MV-4-11 (cell line): ENCODE measurements around the gene SPO11.
A peak's percentile ranks its signal among the peaks of the same experiment; 100 is the strongest.
"Not testable (repeated sequence)": the region's sequence is repeated elsewhere in the genome, so short reads cannot be mapped to it uniquely, and the experiment has no call there.

Experiments
- DNase-seq: peaks from one replicate; lab custom pipeline; 2025; lab: John Stamatoyannopoulos, UW

Gene SPO11

DNA sequence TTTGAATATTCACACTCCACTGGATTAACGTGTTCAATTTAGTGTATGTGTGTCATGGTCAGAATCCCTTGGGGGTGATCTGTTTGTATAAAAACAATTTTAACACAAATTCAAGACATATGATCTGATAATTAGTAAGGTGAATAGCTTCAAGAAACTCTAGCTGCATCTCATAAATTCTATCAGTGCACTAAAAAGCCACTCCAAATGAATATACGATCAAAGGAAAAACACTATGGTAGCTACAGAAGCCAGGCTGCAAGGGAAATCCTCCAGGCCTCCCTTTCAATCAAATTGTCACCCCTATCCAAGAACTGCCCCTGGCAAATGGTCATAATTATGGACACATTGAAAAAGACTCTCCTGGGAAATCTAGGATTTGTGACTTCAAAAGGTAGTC lies 12.1 kb downstream of the SPO11 start:
- DNase-seq = no peak

DNA sequence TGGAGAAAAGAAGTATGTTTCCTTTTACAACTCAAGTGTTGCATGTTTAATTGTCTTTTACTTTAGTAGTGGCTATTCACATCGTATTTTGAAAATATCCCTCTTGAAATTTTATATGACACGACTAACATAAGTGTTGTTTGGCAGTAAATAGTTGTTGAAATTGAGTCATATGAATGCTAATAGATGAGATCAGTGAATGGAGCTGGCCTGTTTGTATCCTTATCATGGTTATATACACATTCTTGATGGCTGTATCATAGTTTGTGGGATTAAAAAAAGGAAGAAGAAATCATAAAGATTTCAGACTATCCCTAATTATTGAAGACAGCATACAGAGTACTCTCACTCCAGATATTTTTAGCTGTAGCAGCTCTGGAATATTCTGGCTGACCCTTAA lies 13.2 kb downstream of the SPO11 start:
- DNase-seq = no peak

GRCh38 chr20:57346477-57346876 lies 16.9 kb downstream of the SPO11 start:
- DNase-seq = peak; percentile 63

GRCh38 chr20:57347393-57347792 lies 17.8 kb downstream of the SPO11 start:
- DNase-seq = no peak

DNA sequence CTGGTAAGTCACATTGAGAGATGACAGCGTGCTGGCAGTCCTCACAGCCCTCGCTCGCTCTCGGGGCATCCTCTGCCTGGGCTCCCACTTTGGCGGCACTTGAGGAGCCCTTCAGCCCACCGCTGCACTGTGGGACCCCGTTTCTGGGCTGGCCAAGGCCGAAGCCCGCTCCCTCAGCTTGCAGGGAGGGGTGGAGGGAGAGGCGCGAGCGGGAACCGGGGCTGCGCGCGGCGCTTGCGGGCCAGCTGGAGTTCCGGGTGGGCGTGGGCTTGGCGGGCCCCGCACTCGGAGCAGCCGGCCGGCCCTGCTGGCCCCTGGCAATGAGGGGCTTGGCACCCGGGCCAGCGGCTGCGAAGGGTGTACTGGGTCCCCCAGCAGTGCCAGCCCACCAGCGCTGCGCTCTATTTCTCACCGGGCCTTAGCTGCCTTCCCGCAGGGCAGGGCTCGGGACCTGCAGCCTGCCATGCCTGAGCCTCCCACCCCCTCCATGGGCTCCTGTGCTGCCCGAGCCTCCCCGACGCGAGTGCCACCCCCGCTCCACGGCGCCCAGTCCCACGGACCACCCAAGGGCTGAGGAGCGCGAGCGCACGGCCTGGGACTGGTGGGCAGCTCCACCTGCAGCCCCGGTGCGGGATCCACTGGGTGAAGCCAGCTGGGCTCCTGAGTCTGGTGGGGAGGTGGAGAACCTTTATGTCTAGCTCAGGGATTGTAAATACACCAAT lies 18.8 kb downstream of the SPO11 start:
- DNase-seq = not testable (repeated sequence)

DNA sequence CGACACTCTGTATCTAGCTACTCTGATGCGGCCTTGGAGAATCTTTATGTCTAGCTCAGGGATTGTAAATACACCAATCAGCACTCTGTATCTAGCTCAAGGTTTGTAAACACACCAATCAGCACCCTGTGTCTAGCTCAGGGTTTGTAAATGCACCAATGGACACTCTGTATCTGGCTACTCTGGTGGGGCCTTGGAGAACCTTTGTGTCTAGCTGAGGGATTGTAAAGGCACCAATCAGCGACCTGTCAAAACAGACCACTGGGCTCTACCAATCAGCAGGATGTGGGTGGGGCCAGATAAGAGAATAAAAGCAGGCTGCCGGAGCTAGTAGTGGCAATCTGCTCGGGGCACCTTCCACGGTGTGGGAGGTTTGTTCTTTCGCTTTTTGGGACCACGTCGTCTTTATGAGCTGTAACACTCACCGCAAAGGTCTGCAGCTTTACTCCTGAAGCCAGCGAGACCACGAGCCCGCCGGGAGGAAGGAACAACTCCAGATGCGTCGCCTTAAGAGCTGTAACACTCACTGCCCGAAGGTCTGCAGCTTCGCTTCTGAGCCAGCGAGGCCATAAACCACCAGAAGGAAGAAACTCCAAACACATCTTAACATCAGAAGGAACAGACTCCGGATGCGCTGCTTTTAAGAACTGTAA lies 19.4 kb downstream of the SPO11 start:
- DNase-seq = not testable (repeated sequence)

- DNase-seq = no peak
Observed at GRCh38 chr20:57350081-57350710, 20.6 kb downstream of the SPO11 start.

DNA sequence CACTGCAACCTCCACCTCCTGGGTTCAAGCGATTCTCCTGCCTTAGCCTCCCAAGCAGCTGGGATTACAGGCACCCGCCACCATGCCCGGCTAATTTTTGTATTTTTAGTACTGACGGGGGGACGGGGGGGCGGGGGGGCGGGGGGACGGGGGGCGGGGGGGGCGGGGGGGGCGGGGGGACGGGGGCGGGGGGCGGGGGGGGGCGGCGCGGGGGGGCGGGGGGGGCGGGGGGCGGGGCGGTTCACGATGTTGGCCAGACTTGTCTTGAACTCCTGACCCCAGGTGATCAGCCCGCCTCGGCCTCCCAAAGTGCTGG lies 21.1 kb downstream of the SPO11 start:
- DNase-seq = not testable (repeated sequence)

- peak; percentile 92 for DNase-seq
Observed at GRCh38 chr20:57351042-57351783, 21.6 kb downstream of the SPO11 start, which contains the start of gene RAE1. Gene RAE1, plus strand, starts transcription at chr20:57351255. Its CDS starts 2,784 bp downstream, at chr20:57354039.

DNA sequence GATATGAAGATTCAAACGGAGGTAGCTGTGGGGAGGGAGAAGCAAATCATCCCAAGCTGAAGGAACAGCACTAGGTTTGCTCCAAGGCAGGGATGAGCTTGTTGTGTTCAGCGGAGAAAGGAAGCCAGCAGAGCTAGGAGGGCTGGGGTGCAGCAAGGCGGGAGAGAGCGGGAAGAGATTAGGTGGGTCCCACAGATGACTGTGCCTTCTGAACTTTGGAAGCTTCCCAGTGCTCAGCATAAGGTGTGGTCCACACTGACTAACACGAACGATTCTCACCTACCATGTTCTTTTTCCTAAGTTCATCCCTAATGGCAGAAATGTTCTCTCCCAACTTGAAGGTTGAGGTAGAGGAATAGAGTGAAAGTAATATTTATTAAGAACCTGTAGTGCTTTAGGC lies 22.7 kb downstream of the SPO11 start:
- DNase-seq = no peak

DNA sequence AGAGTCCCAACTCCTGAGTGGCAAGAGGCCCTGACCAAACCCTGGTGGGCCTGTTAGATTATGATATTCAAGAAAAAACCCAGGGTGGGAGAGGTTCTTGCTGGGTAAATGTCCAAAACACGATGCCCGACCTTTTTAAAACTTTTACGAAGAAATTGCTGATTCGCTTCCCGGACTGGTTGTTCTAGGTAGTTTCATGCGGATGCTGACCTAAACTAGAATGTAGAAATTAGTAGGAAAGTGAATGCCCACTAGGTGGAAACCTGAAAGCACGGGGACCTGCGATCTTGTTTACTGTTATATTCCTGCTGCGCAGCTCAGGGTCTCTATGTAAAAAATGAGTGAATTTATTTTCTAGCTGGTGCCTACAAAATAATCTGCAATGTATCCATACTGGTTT lies 23.7 kb downstream of the SPO11 start:
- no peak for DNase-seq

GRCh38 chr20:57361517-57361916 lies 31.9 kb downstream of the SPO11 start:
- DNase-seq = no peak

GRCh38 chr20:57364451-57364850 lies 34.8 kb downstream of the SPO11 start:
- DNase-seq = no peak

- peak; percentile 63 for DNase-seq
Observed at GRCh38 chr20:57369596-57369995, 40.0 kb downstream of the SPO11 start.

DNA sequence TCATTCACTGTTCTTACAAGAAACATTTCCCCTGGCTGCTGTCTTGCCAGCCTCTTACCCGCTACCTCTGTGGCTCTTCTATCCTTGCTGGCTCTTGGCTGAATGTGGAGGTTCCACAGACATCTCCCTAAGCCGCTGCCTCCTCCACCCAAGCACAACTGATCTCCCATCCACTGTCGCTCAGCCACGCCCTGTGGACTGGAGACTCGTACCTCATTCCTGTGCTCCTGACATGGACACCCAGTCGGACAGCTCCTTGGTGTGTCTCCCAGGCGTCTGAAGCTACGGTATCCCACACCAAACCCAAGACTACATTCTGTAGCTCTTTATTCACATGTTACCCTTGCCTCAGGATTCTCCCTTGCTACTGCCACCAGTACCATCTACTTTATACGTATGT lies 40.7 kb downstream of the SPO11 start:
- DNase-seq = no peak

GRCh38 chr20:57371363-57371762 lies 41.8 kb downstream of the SPO11 start:
- no peak for DNase-seq

DNA sequence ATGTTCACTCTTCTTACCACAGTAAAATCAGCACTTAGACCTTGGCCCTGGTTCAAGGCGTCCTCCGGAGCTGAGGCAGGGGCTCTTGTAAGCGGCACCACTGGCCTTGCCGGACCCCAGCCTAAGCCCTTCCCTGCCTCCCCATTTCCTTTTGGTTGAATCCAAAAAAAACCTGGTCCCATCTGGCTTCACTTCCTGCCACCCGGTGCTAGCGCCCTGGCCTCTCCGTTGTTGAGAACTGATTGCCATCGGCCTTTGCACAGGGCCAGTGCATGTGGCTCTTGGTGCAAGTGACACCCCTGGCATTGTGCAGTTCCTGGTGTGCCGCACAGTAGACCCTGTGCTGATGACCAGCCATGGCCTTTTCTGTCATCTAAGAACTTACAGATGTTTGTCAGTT lies 42.6 kb downstream of the SPO11 start:
- no peak for DNase-seq

DNA sequence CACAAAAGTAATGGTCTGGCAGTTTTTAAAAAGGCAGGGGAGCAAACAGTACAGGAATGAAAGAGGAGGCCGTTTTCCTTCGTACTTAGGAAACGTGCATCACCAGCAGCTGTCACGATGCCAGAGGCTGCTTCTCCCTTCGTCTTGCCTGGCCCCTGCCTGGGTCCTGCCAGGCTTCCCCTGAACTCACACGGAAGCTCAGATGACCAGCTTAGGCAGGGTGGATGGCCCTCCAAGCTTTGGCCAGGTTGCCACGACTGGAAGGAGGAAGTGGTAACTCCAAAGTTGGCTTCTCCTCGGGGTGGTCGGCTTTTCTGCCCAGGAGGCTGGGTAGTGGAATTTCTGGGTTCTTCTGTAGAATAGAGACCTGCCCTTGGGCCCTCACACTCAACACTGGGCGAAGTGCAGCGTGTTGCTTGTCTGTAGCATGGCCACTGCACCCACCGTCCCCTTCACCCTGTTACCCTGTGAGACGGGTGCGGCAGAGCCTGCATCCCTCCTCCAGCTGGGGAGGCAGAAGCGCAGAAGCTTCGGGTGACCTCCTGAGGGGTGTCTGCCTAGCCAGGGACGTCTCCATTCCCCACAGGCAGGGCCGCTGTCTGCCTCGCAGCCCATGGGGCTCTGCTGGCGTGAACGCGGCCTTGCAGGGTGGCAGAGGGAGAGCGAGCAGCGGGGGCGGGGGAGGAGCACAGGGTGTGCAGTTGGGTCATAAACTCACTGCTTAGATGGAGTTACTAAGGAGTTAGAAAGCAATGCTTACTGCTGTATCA lies 43.2 kb downstream of the SPO11 start:
- DNase-seq = no peak

GRCh38 chr20:57374343-57374930 lies 44.8 kb downstream of the SPO11 start:
- DNase-seq = no peak

DNA sequence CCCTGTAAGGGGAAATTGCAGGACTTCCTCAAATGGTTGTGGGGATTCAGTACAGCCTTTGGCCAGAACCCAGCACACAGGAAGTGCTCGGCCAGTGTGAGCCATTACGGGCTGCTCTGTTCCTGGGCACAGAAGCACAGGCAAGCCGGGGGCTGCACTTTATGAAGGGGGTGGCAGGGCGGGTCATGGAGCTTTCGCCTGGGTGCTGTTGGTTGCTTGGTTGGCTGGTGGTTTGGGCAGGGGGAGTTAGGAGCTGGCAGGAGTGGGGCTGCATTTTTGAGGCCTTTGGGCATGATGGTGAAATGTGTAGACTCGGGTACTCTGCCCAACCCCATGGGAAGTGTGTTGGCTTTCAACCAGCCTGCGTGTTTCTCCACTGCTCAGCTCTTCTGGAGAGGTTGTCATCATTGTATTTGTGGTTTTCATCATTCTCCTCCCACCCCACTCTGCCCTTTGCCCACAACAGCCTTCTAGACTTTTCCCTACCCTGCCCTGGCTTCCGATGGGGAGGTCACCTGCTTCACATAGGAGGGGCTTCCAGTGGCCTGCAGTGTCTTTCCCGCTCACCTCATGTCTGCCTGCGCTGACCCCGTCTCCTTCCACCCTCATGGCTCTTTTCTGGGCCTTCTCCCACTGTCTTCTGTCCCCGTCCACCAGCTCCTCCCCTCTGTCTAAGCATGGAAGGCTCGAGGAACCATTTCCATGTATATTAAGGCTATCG lies 45.5 kb downstream of the SPO11 start:
- DNase-seq = peak; percentile 80
